ENCODE data around the gene INSL6.

The INSL6 gene

GRCh38 chr9:5178126-5178805 lies 7.2 kb downstream of the INSL6 start:
- Histone ChIP-seq H3K36me3 (ENCODE audit: control insufficient read depth, insufficient read depth, low read length) (no peaks in the 10 kb centered on the region), H3K4me3 (ENCODE audit: low read depth, low read length) (no peak overlapping the region), H3K9ac (ENCODE audit: low read depth, low read length) (no peak overlapping the region), H3K9me3 (ENCODE audit: control insufficient read depth, insufficient read depth, low read length) (no peaks in the 10 kb centered on the region), H3K4me1 (ENCODE audit: control insufficient read depth, insufficient read depth, low read length) (no peaks in the 10 kb centered on the region), H3K27me3 (ENCODE audit: control insufficient read depth, insufficient read depth, low read length) (no peaks in the 10 kb centered on the region)

- H3K9me3 ChIP-seq (ENCODE audit: control insufficient read depth, insufficient read depth, low read length), result no peaks in the 10 kb centered on the region
- H3K27me3 ChIP-seq (ENCODE audit: control insufficient read depth, insufficient read depth, low read length), result no peaks in the 10 kb centered on the region
- H3K4me3 ChIP-seq (ENCODE audit: low read depth, low read length), result no peak overlapping the region
- H3K36me3 ChIP-seq (ENCODE audit: control insufficient read depth, insufficient read depth, low read length), result no peaks in the 10 kb centered on the region
- no peaks in the 10 kb centered on the region for H3K4me1 ChIP-seq (ENCODE audit: control insufficient read depth, insufficient read depth, low read length)
- no peak overlapping the region for H3K9ac ChIP-seq (ENCODE audit: low read depth, low read length)
Measured at GRCh38 chr9:5146241-5146640, 39.2 kb downstream of the INSL6 start.

- H3K36me3 ChIP-seq (ENCODE audit: control insufficient read depth, insufficient read depth, low read length), result no peaks in the 10 kb centered on the region
Measured at GRCh38 chr9:5144217-5144616, 41.2 kb downstream of the INSL6 start.

GRCh38 chr9:5140151-5140550 lies 45.3 kb downstream of the INSL6 start:
- Histone ChIP-seq H3K9ac (ENCODE audit: low read depth, low read length) (no peak overlapping the region), H3K4me3 (ENCODE audit: low read depth, low read length) (no peak overlapping the region), H3K27me3 (ENCODE audit: control insufficient read depth, insufficient read depth, low read length) (no peaks in the 10 kb centered on the region), H3K9me3 (ENCODE audit: control insufficient read depth, insufficient read depth, low read length) (no peaks in the 10 kb centered on the region), H3K36me3 (ENCODE audit: control insufficient read depth, insufficient read depth, low read length) (no peaks in the 10 kb centered on the region), H3K4me1 (ENCODE audit: control insufficient read depth, insufficient read depth, low read length) (no peaks in the 10 kb centered on the region)

More at GRCh38 chr9:5144217-5144616, 41.2 kb downstream of the INSL6 start:
- Histone ChIP-seq H3K4me1 (ENCODE audit: control insufficient read depth, insufficient read depth, low read length) (no peaks in the 10 kb centered on the region), H3K9ac (ENCODE audit: low read depth, low read length) (no peak overlapping the region), H3K9me3 (ENCODE audit: control insufficient read depth, insufficient read depth, low read length) (no peaks in the 10 kb centered on the region), H3K4me3 (ENCODE audit: low read depth, low read length) (no peak overlapping the region), H3K27me3 (ENCODE audit: control insufficient read depth, insufficient read depth, low read length) (no peaks in the 10 kb centered on the region)

- H3K4me3 ChIP-seq (ENCODE audit: low read depth, low read length), result no peak overlapping the region
- H3K36me3 ChIP-seq (ENCODE audit: control insufficient read depth, insufficient read depth, low read length), result no peaks in the 10 kb centered on the region
- no peak overlapping the region for H3K9ac ChIP-seq (ENCODE audit: low read depth, low read length)
- no peaks in the 10 kb centered on the region for H3K9me3 ChIP-seq (ENCODE audit: control insufficient read depth, insufficient read depth, low read length)
- H3K4me1 ChIP-seq (ENCODE audit: control insufficient read depth, insufficient read depth, low read length), result no peaks in the 10 kb centered on the region
- no peaks in the 10 kb centered on the region for H3K27me3 ChIP-seq (ENCODE audit: control insufficient read depth, insufficient read depth, low read length)
Measured at GRCh38 chr9:5122516-5122915, 62.9 kb downstream of the INSL6 start.

- H3K9me3 ChIP-seq (ENCODE audit: control insufficient read depth, insufficient read depth, low read length), result no peaks in the 10 kb centered on the region
- H3K27me3 ChIP-seq (ENCODE audit: control insufficient read depth, insufficient read depth, low read length), result no peaks in the 10 kb centered on the region
- no peaks in the 10 kb centered on the region for H3K36me3 ChIP-seq (ENCODE audit: control insufficient read depth, insufficient read depth, low read length)
- H3K4me3 ChIP-seq (ENCODE audit: low read depth, low read length), result no peak overlapping the region
- no peaks in the 10 kb centered on the region for H3K4me1 ChIP-seq (ENCODE audit: control insufficient read depth, insufficient read depth, low read length)
- no peak overlapping the region for H3K9ac ChIP-seq (ENCODE audit: low read depth, low read length)
Measured at GRCh38 chr9:5122116-5122515, 63.3 kb downstream of the INSL6 start.

- no peaks in the 10 kb centered on the region for H3K4me1 ChIP-seq (ENCODE audit: control insufficient read depth, insufficient read depth, low read length)
- no peaks in the 10 kb centered on the region for H3K27me3 ChIP-seq (ENCODE audit: control insufficient read depth, insufficient read depth, low read length)
- no peaks in the 10 kb centered on the region for H3K9me3 ChIP-seq (ENCODE audit: control insufficient read depth, insufficient read depth, low read length)
- no peak overlapping the region for H3K9ac ChIP-seq (ENCODE audit: low read depth, low read length)
- peaks cover 17% of the 10 kb centered on the region for H3K36me3 ChIP-seq (ENCODE audit: control insufficient read depth, insufficient read depth, low read length)
- no peak overlapping the region for H3K4me3 ChIP-seq (ENCODE audit: low read depth, low read length)
Measured at GRCh38 chr9:5113994-5114748, 71.3 kb downstream of the INSL6 start.
